ENCODE results near the gene AARS2.

GRCh38 chr6:44258325-44258863 is 54.8 kb downstream of the AARS2 start:
- TF ChIP-seq, protein P1, sequence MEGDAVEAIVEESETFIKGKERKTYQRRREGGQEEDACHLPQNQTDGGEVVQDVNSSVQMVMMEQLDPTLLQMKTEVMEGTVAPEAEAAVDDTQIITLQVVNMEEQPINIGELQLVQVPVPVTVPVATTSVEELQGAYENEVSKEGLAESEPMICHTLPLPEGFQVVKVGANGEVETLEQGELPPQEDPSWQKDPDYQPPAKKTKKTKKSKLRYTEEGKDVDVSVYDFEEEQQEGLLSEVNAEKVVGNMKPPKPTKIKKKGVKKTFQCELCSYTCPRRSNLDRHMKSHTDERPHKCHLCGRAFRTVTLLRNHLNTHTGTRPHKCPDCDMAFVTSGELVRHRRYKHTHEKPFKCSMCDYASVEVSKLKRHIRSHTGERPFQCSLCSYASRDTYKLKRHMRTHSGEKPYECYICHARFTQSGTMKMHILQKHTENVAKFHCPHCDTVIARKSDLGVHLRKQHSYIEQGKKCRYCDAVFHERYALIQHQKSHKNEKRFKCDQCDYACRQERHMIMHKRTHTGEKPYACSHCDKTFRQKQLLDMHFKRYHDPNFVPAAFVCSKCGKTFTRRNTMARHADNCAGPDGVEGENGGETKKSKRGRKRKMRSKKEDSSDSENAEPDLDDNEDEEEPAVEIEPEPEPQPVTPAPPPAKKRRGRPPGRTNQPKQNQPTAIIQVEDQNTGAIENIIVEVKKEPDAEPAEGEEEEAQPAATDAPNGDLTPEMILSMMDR (IDR thresholded peaks at IDR 0.05): no peak
- TF ChIP-seq POLR2A (IDR thresholded peaks at IDR 0.05): no peak
